GM12874 (cell line): ENCODE results near the gene IL25.

Experiments used
- CTCF ChIP-seq: IDR thresholded peaks from 2 replicates; pipeline ENCODE4 v1.5.1; 2011; ENCODE audit warnings: low read depth, mild to moderate bottlenecking, control low read depth, low read length, moderate library complexity; ENCODE audit not compliant: insufficient read depth

IL25 gene

GRCh38 chr14:23402296-23403138 lies 29.9 kb downstream of the IL25 start:
- TF ChIP-seq CTCF = no peak

- TF ChIP-seq CTCF = no peak
Observed at GRCh38 chr14:23403139-23403438, 30.5 kb downstream of the IL25 start.

- TF ChIP-seq CTCF = no peak
Observed at GRCh38 chr14:23403908-23404307, 31.3 kb downstream of the IL25 start.

- no peak for TF ChIP-seq CTCF
Observed at GRCh38 chr14:23404331-23404900, 31.8 kb downstream of the IL25 start.

GRCh38 chr14:23405096-23405495 lies 32.5 kb downstream of the IL25 start:
- TF ChIP-seq CTCF = no peak

GRCh38 chr14:23405516-23406025 lies 33.0 kb downstream of the IL25 start:
- no peak for TF ChIP-seq CTCF

GRCh38 chr14:23406244-23406643 lies 33.6 kb downstream of the IL25 start:
- TF ChIP-seq CTCF = no peak
